LNCAP (cell line): ENCODE results near the gene HS3ST2.

Source experiments
- TF ChIP-seq, protein P1 (sequence below): fragments of 450-650 bp; IDR thresholded peaks from 2 replicates; pipeline ENCODE4 v1.5.1; 2017; ENCODE audit warnings: mild to moderate bottlenecking

The HS3ST2 gene

GRCh38 chr16:22885951-22886350 is 72.0 kb downstream of the HS3ST2 start:
- TF ChIP-seq, protein P1, sequence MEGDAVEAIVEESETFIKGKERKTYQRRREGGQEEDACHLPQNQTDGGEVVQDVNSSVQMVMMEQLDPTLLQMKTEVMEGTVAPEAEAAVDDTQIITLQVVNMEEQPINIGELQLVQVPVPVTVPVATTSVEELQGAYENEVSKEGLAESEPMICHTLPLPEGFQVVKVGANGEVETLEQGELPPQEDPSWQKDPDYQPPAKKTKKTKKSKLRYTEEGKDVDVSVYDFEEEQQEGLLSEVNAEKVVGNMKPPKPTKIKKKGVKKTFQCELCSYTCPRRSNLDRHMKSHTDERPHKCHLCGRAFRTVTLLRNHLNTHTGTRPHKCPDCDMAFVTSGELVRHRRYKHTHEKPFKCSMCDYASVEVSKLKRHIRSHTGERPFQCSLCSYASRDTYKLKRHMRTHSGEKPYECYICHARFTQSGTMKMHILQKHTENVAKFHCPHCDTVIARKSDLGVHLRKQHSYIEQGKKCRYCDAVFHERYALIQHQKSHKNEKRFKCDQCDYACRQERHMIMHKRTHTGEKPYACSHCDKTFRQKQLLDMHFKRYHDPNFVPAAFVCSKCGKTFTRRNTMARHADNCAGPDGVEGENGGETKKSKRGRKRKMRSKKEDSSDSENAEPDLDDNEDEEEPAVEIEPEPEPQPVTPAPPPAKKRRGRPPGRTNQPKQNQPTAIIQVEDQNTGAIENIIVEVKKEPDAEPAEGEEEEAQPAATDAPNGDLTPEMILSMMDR, result no peak

DNA sequence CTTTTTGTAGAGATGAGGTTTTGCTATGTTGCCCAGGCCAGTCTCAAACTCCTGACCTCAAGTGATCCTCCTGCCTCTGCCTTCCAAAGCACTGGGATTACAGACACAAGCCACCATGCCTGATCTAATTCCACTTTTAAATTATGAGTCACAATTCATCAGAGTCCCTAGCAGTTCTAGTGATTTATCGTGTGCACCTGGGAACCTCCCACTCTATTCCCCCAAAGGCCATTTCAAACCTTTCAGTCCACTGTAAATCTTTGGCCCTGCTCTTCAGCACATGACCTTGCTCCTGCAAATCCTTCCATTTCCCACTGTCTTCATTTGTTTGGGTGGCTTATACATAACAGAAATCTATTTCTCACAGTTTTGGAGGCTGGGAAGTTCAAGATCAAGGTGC is 73.0 kb downstream of the HS3ST2 start:
- TF ChIP-seq, protein P1, result no peak

GRCh38 chr16:22887445-22887844 is 73.5 kb downstream of the HS3ST2 start:
- TF ChIP-seq, protein P1, result no peak

DNA sequence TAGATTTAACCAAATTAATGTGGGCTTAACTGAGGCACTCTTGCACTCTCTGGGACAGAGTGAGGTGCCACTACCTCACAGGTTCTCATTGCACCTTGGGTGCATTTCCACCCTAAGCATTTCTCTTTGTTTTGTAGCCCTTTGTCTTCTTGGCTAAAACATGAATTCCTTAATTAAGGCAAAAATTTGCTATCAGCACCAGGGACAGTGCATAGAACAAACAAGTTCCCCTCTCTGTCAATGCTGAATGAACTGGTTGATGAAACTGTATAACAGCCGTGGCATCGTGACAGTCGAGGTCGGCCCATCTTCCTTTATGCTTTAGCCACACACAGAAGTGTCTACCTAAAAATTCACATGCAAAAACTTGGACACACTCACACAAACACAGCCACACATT is 74.8 kb downstream of the HS3ST2 start:
- TF ChIP-seq, protein P1, result no peak

GRCh38 chr16:22890976-22891375 is 77.0 kb downstream of the HS3ST2 start:
- TF ChIP-seq, protein P1, result no peak

DNA sequence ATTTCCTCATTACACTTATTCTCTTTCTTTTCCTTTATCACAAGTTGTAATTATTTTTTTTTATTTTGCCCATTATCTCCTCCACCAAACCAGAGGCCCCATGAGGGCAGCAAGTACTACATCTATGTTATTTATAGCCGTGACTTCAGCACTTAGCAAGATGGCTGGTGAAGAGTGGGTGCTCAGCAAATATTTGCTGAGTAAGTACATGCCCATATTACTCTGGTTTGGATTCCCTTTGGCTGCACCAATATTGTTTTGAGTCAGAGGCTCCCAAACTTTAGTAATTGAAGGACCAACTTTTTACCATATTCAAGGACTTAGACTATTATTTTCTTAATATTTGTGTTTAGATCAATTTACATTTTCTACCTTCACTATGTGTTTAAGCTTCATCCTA is 83.2 kb downstream of the HS3ST2 start:
- TF ChIP-seq, protein P1, result no peak

DNA sequence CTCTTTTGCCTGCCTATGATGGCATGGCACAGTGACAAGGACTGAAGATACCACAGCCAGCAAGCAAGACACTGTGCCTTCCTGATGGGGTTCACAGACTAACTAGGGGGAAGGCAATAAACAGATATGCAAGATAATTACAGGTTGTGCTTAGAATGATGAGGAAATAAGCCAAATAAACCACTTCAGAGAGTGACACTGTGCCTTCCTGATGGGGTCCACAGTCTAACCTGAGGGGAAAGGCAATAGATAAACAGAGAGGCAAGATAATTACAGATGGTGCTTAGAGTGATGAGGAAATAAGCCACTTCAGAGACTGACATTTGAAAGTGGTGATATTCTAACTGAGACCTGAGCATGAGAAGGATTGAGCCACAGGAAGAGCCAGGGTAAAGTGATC is 84.2 kb downstream of the HS3ST2 start:
- TF ChIP-seq, protein P1, result no peak

GRCh38 chr16:22898874-22899348 is 84.9 kb downstream of the HS3ST2 start:
- TF ChIP-seq, protein P1, result peak; percentile 90
